ENCODE results near the gene MYO6.

The MYO6 gene

GRCh38 chr6:75946146-75946831, 197.2 kb downstream of the MYO6 start:
- no peak for DNase-seq (ENCODE audit: low read depth)

- DNase-seq (ENCODE audit: low read depth) = no peak
These were observed 198.9 kb downstream of the MYO6 start for GRCh38 chr6:75947935-75948334.

GRCh38 chr6:75952128-75952527, 203.1 kb downstream of the MYO6 start:
- no peak for DNase-seq (ENCODE audit: low read depth)

GRCh38 chr6:75963569-75963968, 214.5 kb downstream of the MYO6 start:
- DNase-seq (ENCODE audit: low read depth) = no peak

GRCh38 chr6:75968143-75968542, 219.1 kb downstream of the MYO6 start:
- no peak for DNase-seq (ENCODE audit: low read depth)

Measured in GM04504 (cell line).